Panc1 (cell line): Measurements from ENCODE around the gene TMEM108. TPM values are rescaled to one million over a fixed set of nuclear protein-coding genes. Genes with fewer than 3 reads are reported as not detected.
A peak's percentile ranks its signal among the peaks of the same experiment; 100 is the strongest.

ENCODE experiments used
- ATAC-seq: fragments of 200-7000 bp; cut with Tn5 transposase; 2 replicates; pipeline ENCODE4 v1.9.1; 2020; ENCODE audit warnings: mild to moderate bottlenecking, moderate library complexity
- BruUV-seq: library from RNA; stranded (reverse); fragments of 400-500 nt; replicated peaks from 2 replicates; lab custom pipeline; 2021; lab: Mats Ljungman, UMichigan
- CTCF ChIA-PET: fragments of 300-600 bp; sonication (Branson Sonifier 250); formaldehyde crosslinking; loops from one replicate; lab custom pipeline; 2022; ENCODE audit warnings: antibody characterized with exemption; lab: Charles Lee
- POLR2A ChIA-PET: fragments of 300-600 bp; sonication (Branson Sonifier 250); formaldehyde crosslinking; loops from one replicate; lab custom pipeline; 2022; ENCODE audit warnings: antibody characterized with exemption; lab: Charles Lee
- DNase-seq: peaks from one replicate; pipeline ENCODE4 v3.0.0-alpha.2; 2010; ENCODE audit warnings: low read depth, low spot score
- H3K27ac ChIP-seq: 2 replicates; pipeline ENCODE4 v1.5.1; 2011; ENCODE audit warnings: mild to moderate bottlenecking, low read length, inconsistent platforms
- H3K27me3 ChIP-seq: fragments of 200-500 bp; sonication (Bioruptor generic); 2 replicates; pipeline ENCODE4 v1.6.0; 2014; ENCODE audit warnings: low read length, inconsistent platforms; ENCODE audit not compliant: control insufficient read depth, insufficient read depth
- H3K36me3 ChIP-seq: fragments of 200-500 bp; sonication (Bioruptor generic); 2 replicates; pipeline ENCODE4 v1.5.1; 2014; ENCODE audit warnings: inconsistent platforms, mild to moderate bottlenecking, low read length, moderate library complexity; ENCODE audit not compliant: control insufficient read depth, insufficient read depth
- H3K4me1 ChIP-seq: 2 replicates; pipeline ENCODE4 v1.5.1; 2011; ENCODE audit warnings: inconsistent platforms, mild to moderate bottlenecking, low read length, moderate library complexity; ENCODE audit not compliant: control insufficient read depth, insufficient read depth
- H3K4me3 ChIP-seq, 2 experiments: 2 replicates each; pipeline ENCODE4 v1.5.1; 2011 to 2012; ENCODE audit warnings: low read depth in 2 of 2, low read length in 2 of 2, mild to moderate bottlenecking in 2 of 2, inconsistent platforms in 1 of 2, moderate library complexity in 1 of 2
- H3K9me3 ChIP-seq: fragments of 200-500 bp; sonication (Bioruptor generic); 2 replicates; pipeline ENCODE4 v1.5.1; 2014; ENCODE audit warnings: low read depth, mild to moderate bottlenecking, inconsistent platforms, low read length, moderate library complexity; ENCODE audit not compliant: control insufficient read depth, insufficient read depth
- CTCF ChIP-seq: fragments of 450-650 bp; IDR thresholded peaks from 2 replicates; pipeline ENCODE4 v1.5.1; 2017; ENCODE audit warnings: mild to moderate bottlenecking
- POLR2AphosphoS5 ChIP-seq: IDR thresholded peaks from 2 replicates; pipeline ENCODE4 v1.6.1; 2012; ENCODE audit warnings: mild to moderate bottlenecking, low read depth, low read length, moderate library complexity
- REST ChIP-seq, 2 experiments: IDR thresholded peaks; 2 replicates each; pipeline ENCODE4 v1.6.1; 2011 to 2012; ENCODE audit warnings: low read depth in 2 of 2, control low read depth in 1 of 2, low read length in 1 of 2, mild to moderate bottlenecking in 1 of 2, moderate library complexity in 1 of 2; ENCODE audit not compliant: insufficient read depth in 1 of 2
- SIN3A ChIP-seq: IDR thresholded peaks from 2 replicates; pipeline ENCODE4 v1.6.1; 2012; ENCODE audit warnings: low read depth, mild to moderate bottlenecking, low read length, moderate library complexity, borderline replicate concordance; ENCODE audit not compliant: insufficient read depth
- TCF7L2 ChIP-seq: IDR thresholded peaks from 2 replicates; pipeline ENCODE4 v1.6.1; 2011; ENCODE audit warnings: mild to moderate bottlenecking, low read depth, low read length, inconsistent platforms
- in situ Hi-C: cut with HindIII; loops from 2 replicates; pipeline ENCODE4 v1.10.0; 2016; ENCODE audit warnings: low sequenced_read_pairs, low pct_unique_long_range_greater_than_20kb
- intact Hi-C: fragments of 100-400 bp; cut with micrococcal nuclease; formaldehyde crosslinking; loops from one replicate; pipeline ENCODE4 v1.10.0; 2022; ENCODE audit not compliant: unreplicated experiment
- total RNA-seq: library from RNA; stranded (reverse); gene quantifications from one replicate; pipeline ENCODE4 v1.2.1, GENCODE V29; 2021; ENCODE audit not compliant: unreplicated experiment

Gene TMEM108
- total RNA-seq, 1 experiment from 2014 or later: 0.41 TPM

GRCh38 chr3:133393691-133394474 is 355.7 kb downstream of the TMEM108 start:
- Histone ChIP-seq H3K27me3 (no peaks in the 10 kb centered on the region), H3K27ac (peak overlapping the region; percentile 2; the same call in 1 of the 2 replicates), H3K9me3 (no peaks in the 10 kb centered on the region), H3K4me1 (peaks cover 5% of the 10 kb centered on the region; the same call in 1 of the 2 replicates), H3K36me3 (no peaks in the 10 kb centered on the region), H3K4me3 (no peak overlapping the region)
- BruUV-seq: no TSS peak
- POLR2A ChIA-PET: no interaction called here
- no peak for ATAC-seq
- in situ Hi-C loops (no loop called here), intact Hi-C loops (no loop called here)
- DNase-seq: no peak
- CTCF ChIA-PET: no interaction called here
- TF ChIP-seq SIN3A: no peak
- TF ChIP-seq CTCF: no peak
- no peak for TF ChIP-seq REST (IDR thresholded peaks at IDR 0.05; ENCODE audit: insufficient read depth in 1 of 2, low read depth in 2 of 2, low read length in 1 of 2)
- no peak for TF ChIP-seq TCF7L2
- TF ChIP-seq POLR2AphosphoS5: no peak

DNA sequence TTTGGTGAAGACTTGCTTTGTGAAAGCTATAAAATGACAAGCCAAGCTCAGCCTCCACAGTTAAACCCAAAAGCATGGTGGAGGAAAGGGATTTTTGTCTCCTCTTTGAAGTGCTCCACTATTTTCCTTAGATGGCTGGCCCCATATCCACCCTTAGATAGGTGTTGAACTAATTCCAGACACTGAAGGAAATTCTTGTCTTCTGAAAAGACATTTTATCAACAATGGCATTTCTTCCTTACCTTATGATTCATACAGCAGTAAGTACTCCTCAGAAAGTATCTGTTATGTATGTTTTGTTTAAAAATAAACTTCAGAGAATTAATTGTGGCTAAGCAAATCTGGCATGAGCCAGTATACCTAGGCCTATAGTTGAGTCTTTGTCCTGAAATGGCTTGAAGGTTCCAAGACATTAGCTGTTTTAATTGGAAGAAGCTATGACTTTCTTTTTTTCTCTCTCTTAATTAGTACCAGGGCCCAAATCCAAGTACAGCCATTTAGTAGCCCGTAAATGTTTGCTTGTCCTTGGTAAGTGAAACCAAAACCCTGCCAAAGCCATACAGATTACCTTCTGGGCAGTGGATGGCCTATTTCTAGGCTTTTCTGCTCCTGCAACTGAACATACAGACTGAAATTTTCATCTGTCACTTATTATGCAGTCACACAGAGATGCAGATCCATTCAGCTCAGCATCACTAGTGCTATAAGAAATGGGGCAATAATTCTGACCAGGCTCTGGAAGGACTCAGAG is 356.5 kb downstream of the TMEM108 start:
- in situ Hi-C loops: no loop called here
- no peaks in the 10 kb centered on the region for H3K9me3 ChIP-seq
- no peaks in the 10 kb centered on the region for H3K27me3 ChIP-seq
- ChIA-PET POLR2A (no interaction called here), CTCF (no interaction called here)
- ATAC-seq: no peak
- no peak for DNase-seq
- peak overlapping the region; percentile 2; the same call in 1 of the 2 replicates for H3K27ac ChIP-seq
- H3K4me1 ChIP-seq: peaks cover 5% of the 10 kb centered on the region; the same call in 1 of the 2 replicates
- no peaks in the 10 kb centered on the region for H3K36me3 ChIP-seq
- no TSS peak for BruUV-seq
- H3K4me3 ChIP-seq: no peak overlapping the region
- intact Hi-C loops: no loop called here
- TF ChIP-seq CTCF (no peak), POLR2AphosphoS5 (no peak), SIN3A (no peak), REST (IDR thresholded peaks at IDR 0.05; ENCODE audit: insufficient read depth in 1 of 2, low read depth in 2 of 2, low read length in 1 of 2) (no peak), TCF7L2 (no peak)
